ENCODE measurements around the gene ITPR2. TPM values are rescaled to one million over a fixed set of nuclear protein-coding genes. Genes with fewer than 3 reads are reported as not detected.

Gene ITPR2
- total and polyA plus RNA-seq, 12 donors: 5.1 to 144 (median 66.4) TPM

GRCh38 chr12:26854031-26854390 is 21.0 kb upstream of the ITPR2 start:
- WGBS, 4 donors: 3 to 25% (median 7%) methylated on average over 2 of the region's 2 CpGs
- intact Hi-C loops (cut with DNase I): loop anchor here in 1 of 2 donors (5.0 kb wide), 1 partner anchor 33 kb away; no protein-coding TSS in a partner anchor
- H3K27ac ChIP-seq: no peak overlapping the region
- TF ChIP-seq CTCF (IDR thresholded peaks at IDR 0.05): no peak
- no peak for TF ChIP-seq POLR2A (IDR thresholded peaks at IDR 0.05)
- H3K4me3 ChIP-seq: no peak overlapping the region
- H3K36me3 ChIP-seq (replicated peaks in 1 of 2): no peaks in the 10 kb centered on the region
- DNase-seq: no peak
- H3K9me3 ChIP-seq (replicated peaks in 1 of 3): no peaks in the 10 kb centered on the region
- no peaks in the 10 kb centered on the region for H3K27me3 ChIP-seq
- peaks cover 13 to 32% of the 10 kb centered on the region in 2 donors for H3K4me1 ChIP-seq (replicated peaks in 1 of 2)

- 29 to 38% (median 34%) methylated on average over 10 to 12 of the region's 12 CpGs for WGBS, 4 donors
- Histone ChIP-seq H3K36me3 (replicated peaks in 1 of 2) (no peaks in the 10 kb centered on the region), H3K4me1 (replicated peaks in 1 of 2) (peaks cover 13 to 32% of the 10 kb centered on the region in 2 donors), H3K27me3 (no peaks in the 10 kb centered on the region), H3K9me3 (replicated peaks in 1 of 3) (no peaks in the 10 kb centered on the region), H3K27ac (no peak overlapping the region), H3K4me3 (no peak overlapping the region)
- intact Hi-C loops (cut with DNase I): loop anchor here in 1 of 2 donors (5.0 kb wide), 1 partner anchor 34 kb away; no protein-coding TSS in a partner anchor
- peak; percentile 49 to 84 (median 69) for DNase-seq
- TF ChIP-seq POLR2A (IDR thresholded peaks at IDR 0.05): no peak
- TF ChIP-seq CTCF (IDR thresholded peaks at IDR 0.05): peak; percentile 88 to 95 (median 90)
These were observed 20.5 kb upstream of the ITPR2 start for GRCh38 chr12:26853303-26854030.

- TF ChIP-seq CTCF (IDR thresholded peaks at IDR 0.05) (no peak), POLR2A (IDR thresholded peaks at IDR 0.05) (no peak)
- intact Hi-C loops (cut with DNase I): loop anchor here in 1 of 2 donors (5.0 kb wide), 1 partner anchor 36 kb away; no protein-coding TSS in a partner anchor
- WGBS, 4 donors: 60 to 72% (median 67%) methylated on average over 2 of the region's 2 CpGs
- H3K36me3 ChIP-seq (replicated peaks in 1 of 2): no peaks in the 10 kb centered on the region
- DNase-seq: no peak
- no peaks in the 10 kb centered on the region for H3K9me3 ChIP-seq (replicated peaks in 1 of 3)
- H3K4me1 ChIP-seq (replicated peaks in 1 of 2): peaks cover 14 to 20% of the 10 kb centered on the region in 2 donors
- H3K27me3 ChIP-seq: no peaks in the 10 kb centered on the region
- H3K27ac ChIP-seq: no peak overlapping the region
- no peak overlapping the region for H3K4me3 ChIP-seq
These were observed 18.2 kb upstream of the ITPR2 start for GRCh38 chr12:26851031-26851809.

- no peak overlapping the region for H3K27ac ChIP-seq
- peaks cover 20 to 25% of the 10 kb centered on the region in 2 donors for H3K4me1 ChIP-seq (replicated peaks in 1 of 2)
- H3K27me3 ChIP-seq: no peaks in the 10 kb centered on the region
- intact Hi-C loops (cut with DNase I): no loop called here
- H3K4me3 ChIP-seq: no peak overlapping the region
- TF ChIP-seq CTCF (IDR thresholded peaks at IDR 0.05) (no peak), POLR2A (IDR thresholded peaks at IDR 0.05) (no peak)
- WGBS, 4 donors: 82 to 97% (median 93%) methylated on average over 6 of the region's 6 CpGs
- no peak for DNase-seq
- H3K36me3 ChIP-seq (replicated peaks in 1 of 2): no peaks in the 10 kb centered on the region
- no peaks in the 10 kb centered on the region for H3K9me3 ChIP-seq (replicated peaks in 1 of 3)
These were observed 15.3 kb upstream of the ITPR2 start for GRCh38 chr12:26848156-26848825.

Measured in adrenal gland (tissue), 12 donors.